ENCODE results near the gene MAPK12. TPM values are rescaled to one million over a fixed set of nuclear protein-coding genes. Genes with fewer than 3 reads are reported as not detected.
A peak's percentile ranks its signal among the peaks of the same experiment; 100 is the strongest.

The MAPK12 gene
- total and polyA plus RNA-seq, 2 donors (not counting 1 experiment from before 2014, with no cell fraction given) = 6.5 to 7.8 TPM

GRCh38 chr22:50216684-50217520, 44.6 kb downstream of the MAPK12 start:
- Histone ChIP-seq H3K79me2 (ENCODE audit: control insufficient read depth, insufficient read depth, low read length) (peaks cover 12% of the 10 kb centered on the region), H3K27ac (ENCODE audit: low read length in 2 of 2) (no peak overlapping the region), H3K27me3 (replicated peaks in 1 of 4; ENCODE audit: control extremely low read depth in 1 of 4, control insufficient read depth in 3 of 4, insufficient read depth in 4 of 4, low read length in 3 of 4) (no peaks in the 10 kb centered on the region), H3K4me1 (ENCODE audit: control insufficient read depth in 2 of 2, insufficient read depth in 2 of 2, low read length in 2 of 2) (no peaks in the 10 kb centered on the region), H3K4me3 (ENCODE audit: control extremely low read depth in 1 of 5, extremely low read depth in 1 of 5, insufficient read depth in 1 of 5, low read depth in 2 of 5, low read length in 4 of 5) (no peak overlapping the region), H3K9me3 (ENCODE audit: control extremely low read depth in 1 of 3, control insufficient read depth in 2 of 3, insufficient read depth in 1 of 3, low read length in 2 of 3) (no peaks in the 10 kb centered on the region), H3K9ac (ENCODE audit: low read length) (no peak overlapping the region), H3K4me2 (replicated peaks; ENCODE audit: low read depth, low read length, poor library complexity, severe bottlenecking) (no peak overlapping the region), H4K20me1 (ENCODE audit: control insufficient read depth, insufficient read depth, low read length, poor library complexity, severe bottlenecking) (peaks cover 34% of the 10 kb centered on the region), H3K36me3 (replicated peaks in 1 of 2; ENCODE audit: control extremely low read depth in 1 of 2, control insufficient read depth in 1 of 2, extremely low read depth in 1 of 2, insufficient read depth in 2 of 2, low read length in 1 of 2) (peaks cover 0 to 75% of the 10 kb centered on the region in 2 experiments), H2AFZ (ENCODE audit: insufficient read depth, low read depth, low read length, poor library complexity, severe bottlenecking) (no peak overlapping the region)
- Mint-ChIP-seq H3K27me3 (no peaks in the 10 kb centered on the region), H3K27ac (peak overlapping the region; percentile 50), H3K4me3 (no peak overlapping the region), H3K4me1 (peaks cover 4% of the 10 kb centered on the region), H3K9me3 (ENCODE audit: insufficient read depth) (no peaks in the 10 kb centered on the region)
- WGBS (ENCODE audit: insufficient coverage) = 98% methylated on average over 57 of the region's 57 CpGs
- intact Hi-C loops (cut with micrococcal nuclease) = no loop called here
- no peak for DNase-seq
- ChIA-PET POLR2A (no interaction called here), CTCF (no interaction called here)
- ATAC-seq (ENCODE audit: low read depth) = no peak
- no peak for TF ChIP-seq EZH2 (IDR thresholded peaks at IDR 0.05; ENCODE audit: borderline replicate concordance, insufficient read depth, low read depth, low read length, poor library complexity, severe bottlenecking)
- TF ChIP-seq, protein P1, sequence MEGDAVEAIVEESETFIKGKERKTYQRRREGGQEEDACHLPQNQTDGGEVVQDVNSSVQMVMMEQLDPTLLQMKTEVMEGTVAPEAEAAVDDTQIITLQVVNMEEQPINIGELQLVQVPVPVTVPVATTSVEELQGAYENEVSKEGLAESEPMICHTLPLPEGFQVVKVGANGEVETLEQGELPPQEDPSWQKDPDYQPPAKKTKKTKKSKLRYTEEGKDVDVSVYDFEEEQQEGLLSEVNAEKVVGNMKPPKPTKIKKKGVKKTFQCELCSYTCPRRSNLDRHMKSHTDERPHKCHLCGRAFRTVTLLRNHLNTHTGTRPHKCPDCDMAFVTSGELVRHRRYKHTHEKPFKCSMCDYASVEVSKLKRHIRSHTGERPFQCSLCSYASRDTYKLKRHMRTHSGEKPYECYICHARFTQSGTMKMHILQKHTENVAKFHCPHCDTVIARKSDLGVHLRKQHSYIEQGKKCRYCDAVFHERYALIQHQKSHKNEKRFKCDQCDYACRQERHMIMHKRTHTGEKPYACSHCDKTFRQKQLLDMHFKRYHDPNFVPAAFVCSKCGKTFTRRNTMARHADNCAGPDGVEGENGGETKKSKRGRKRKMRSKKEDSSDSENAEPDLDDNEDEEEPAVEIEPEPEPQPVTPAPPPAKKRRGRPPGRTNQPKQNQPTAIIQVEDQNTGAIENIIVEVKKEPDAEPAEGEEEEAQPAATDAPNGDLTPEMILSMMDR (IDR thresholded peaks at IDR 0.05) = no peak

GRCh38 chr22:50216055-50216683, 45.3 kb downstream of the MAPK12 start:
- POLR2A ChIA-PET = no interaction called here
- Histone ChIP-seq H3K4me3 (ENCODE audit: control extremely low read depth in 1 of 5, extremely low read depth in 1 of 5, insufficient read depth in 1 of 5, low read depth in 2 of 5, low read length in 4 of 5) (no peak overlapping the region), H3K4me2 (replicated peaks; ENCODE audit: low read depth, low read length, poor library complexity, severe bottlenecking) (no peak overlapping the region), H3K9me3 (ENCODE audit: control extremely low read depth in 1 of 3, control insufficient read depth in 2 of 3, insufficient read depth in 1 of 3, low read length in 2 of 3) (no peaks in the 10 kb centered on the region), H3K27me3 (replicated peaks in 1 of 4; ENCODE audit: control extremely low read depth in 1 of 4, control insufficient read depth in 3 of 4, insufficient read depth in 4 of 4, low read length in 3 of 4) (no peaks in the 10 kb centered on the region), H3K4me1 (ENCODE audit: control insufficient read depth in 2 of 2, insufficient read depth in 2 of 2, low read length in 2 of 2) (no peaks in the 10 kb centered on the region), H3K9ac (ENCODE audit: low read length) (no peak overlapping the region), H3K79me2 (ENCODE audit: control insufficient read depth, insufficient read depth, low read length) (peaks cover 15% of the 10 kb centered on the region), H4K20me1 (ENCODE audit: control insufficient read depth, insufficient read depth, low read length, poor library complexity, severe bottlenecking) (peaks cover 39% of the 10 kb centered on the region), H2AFZ (ENCODE audit: insufficient read depth, low read depth, low read length, poor library complexity, severe bottlenecking) (no peak overlapping the region), H3K27ac (ENCODE audit: low read length in 2 of 2) (no peak overlapping the region), H3K36me3 (replicated peaks in 1 of 2; ENCODE audit: control extremely low read depth in 1 of 2, control insufficient read depth in 1 of 2, extremely low read depth in 1 of 2, insufficient read depth in 2 of 2, low read length in 1 of 2) (peaks cover 0 to 71% of the 10 kb centered on the region in 2 experiments)
- Mint-ChIP-seq H3K9me3 (ENCODE audit: insufficient read depth) (no peaks in the 10 kb centered on the region), H3K4me1 (peaks cover 4% of the 10 kb centered on the region), H3K27ac (no peak overlapping the region), H3K27me3 (no peaks in the 10 kb centered on the region), H3K4me3 (no peak overlapping the region)
- 93% methylated on average over 11 of the region's 15 CpGs for WGBS (ENCODE audit: insufficient coverage)
- ATAC-seq (ENCODE audit: low read depth) (no peak), DNase-seq (no peak)
- TF ChIP-seq, protein P1 (IDR thresholded peaks at IDR 0.05) = no peak
- TF ChIP-seq EZH2 (IDR thresholded peaks at IDR 0.05; ENCODE audit: borderline replicate concordance, insufficient read depth, low read depth, low read length, poor library complexity, severe bottlenecking) = no peak
- intact Hi-C loops (cut with micrococcal nuclease) = no loop called here
- CTCF ChIA-PET = interaction anchor here (0.8 to 6.4 kb wide), 2 partner anchors 68 to 158 kb away, joined by 3 to 57 read pairs; partner anchors contain the start of gene TTLL8

All from B cell (primary cell).